Activated CD4-positive, alpha-beta T cell treated with anti-CD3 and anti-CD28 coated beads, Interleukin-2, amount 50 U/mL, for 48 hours (primary cell): Measurements from ENCODE around the gene RHBDD3.

Experiments used
- DNase-seq, 2 experiments: peaks; one replicate each; pipeline ENCODE4 v3.0.0-alpha.2; 2020

Gene RHBDD3

DNA sequence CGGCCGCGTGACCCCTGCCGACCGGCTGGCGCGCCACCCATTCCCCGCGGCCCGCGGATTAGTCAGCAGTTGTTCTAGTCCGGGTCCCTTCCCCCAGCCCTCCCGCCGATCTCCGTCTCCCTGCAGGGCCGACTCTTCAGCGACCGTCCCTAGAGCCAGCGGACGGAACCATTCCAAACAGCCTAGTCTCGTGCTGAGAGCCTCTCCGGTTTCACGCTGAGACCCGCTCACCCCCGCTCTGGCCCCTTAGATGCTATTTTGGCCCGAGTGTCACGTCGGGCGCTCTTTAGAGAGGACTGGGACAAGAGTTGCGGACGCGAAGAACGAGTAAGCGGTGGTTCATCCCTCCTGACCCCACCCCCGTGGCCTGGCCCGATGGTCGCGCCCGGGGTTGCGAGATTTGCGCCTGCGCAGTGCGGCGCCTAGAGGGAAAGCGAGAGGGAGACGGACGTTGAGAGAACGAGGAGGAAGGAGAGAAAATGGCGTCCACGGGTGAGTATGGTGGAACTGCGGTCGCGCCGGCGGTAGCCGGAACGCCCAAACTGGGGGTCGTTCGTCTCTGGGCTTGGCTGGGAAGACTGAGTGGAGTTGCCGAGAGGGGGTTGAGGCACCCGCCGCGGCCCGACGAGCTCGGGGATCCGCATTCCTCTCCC, at the start of gene RHBDD3, which contains the start of gene EWSR1:
RHBDD3 (minus strand) TSS at position 124 of the 653 bp plus-strand sequence. CDS start 2,355 bp downstream, outside the sequence.
EWSR1 (plus strand) TSS at position 411 of the 653 bp plus-strand sequence; CDS start at position 480, 69 bp downstream.
- DNase-seq = peak; percentile 95 to 96

DNA sequence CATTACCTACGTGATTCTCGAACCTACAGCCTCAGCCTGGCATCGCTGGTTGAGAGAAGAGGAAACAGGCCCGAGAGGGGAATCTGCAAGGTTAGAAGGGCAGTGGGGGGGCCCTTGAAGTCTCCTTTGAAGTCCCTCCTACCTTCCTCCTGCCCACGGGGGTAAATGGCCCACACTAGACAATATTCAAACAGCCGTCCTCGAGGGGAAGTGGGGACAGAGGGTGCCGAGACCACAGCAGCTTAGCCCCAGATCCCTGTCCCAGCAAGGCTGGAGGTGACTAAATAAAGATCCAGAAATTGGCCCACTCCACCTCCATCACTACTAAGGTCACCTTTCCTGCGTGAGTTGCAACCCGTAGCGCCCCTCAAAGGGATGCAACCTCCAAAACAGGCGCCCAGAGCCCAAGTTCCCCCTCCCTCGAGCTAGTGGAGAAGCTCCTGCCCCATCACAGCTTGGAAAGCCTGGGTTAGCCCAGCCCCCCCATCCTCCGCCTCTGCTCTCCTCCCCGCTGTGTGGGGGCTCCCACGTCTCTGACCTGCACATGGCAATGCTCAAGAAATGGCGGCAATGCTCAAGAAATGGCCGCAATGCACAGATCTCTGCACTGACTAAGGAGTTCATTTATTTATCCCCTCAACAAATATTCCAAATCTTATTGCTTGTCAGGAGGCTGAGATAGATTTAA, 48.5 kb upstream of the RHBDD3 start:
- DNase-seq = no peak

DNA sequence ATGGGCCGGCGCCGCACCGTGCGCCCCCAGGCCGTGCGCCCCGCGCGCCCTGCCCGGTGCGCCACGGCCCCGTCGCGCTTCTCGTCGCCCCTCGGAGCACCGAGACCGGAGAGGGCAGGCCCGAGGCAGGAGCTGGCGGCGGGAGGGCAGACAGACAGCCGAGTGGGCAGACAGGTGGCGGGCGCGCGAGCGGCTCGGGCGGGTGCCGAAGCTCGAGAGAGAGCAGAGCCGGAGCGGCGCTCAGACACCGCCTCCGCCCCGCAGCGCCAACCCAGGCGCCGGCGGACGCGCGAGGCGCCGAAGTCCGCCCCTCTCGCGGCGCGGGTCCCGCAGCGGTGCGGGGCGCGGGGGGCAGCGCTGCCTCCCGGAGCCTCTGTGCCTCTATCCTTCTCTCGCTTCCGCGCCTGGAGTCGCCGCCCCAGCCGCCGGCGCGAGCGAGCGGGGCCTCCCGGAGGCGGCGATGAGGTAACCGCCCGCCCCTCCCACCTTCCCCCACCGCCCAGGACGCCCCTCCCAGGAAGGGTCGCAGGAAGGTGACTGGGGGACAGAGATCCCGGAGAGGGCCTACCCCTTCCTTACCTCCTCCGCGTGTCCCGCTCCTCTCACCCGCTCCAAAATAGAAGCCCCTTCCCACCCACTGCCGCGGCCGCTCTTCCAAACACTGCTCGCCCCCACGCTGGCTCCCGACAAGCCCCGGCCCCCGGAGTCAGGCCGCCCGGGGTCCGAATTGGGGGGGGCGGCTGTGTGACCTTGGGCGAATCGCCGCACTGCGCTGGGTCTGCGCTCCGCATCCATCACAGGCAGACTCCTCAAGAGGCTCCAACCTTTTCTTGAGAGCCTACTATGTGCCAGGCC, 47.7 kb upstream of the RHBDD3 start, which contains the start of gene RASL10A:
RASL10A (minus strand) TSS at position 412 of the 855 bp plus-strand sequence. CDS start 451 bp downstream, outside the sequence.
- DNase-seq = no peak

GRCh38 chr22:29314537-29315285, 46.9 kb upstream of the RHBDD3 start:
- no peak for DNase-seq

DNA sequence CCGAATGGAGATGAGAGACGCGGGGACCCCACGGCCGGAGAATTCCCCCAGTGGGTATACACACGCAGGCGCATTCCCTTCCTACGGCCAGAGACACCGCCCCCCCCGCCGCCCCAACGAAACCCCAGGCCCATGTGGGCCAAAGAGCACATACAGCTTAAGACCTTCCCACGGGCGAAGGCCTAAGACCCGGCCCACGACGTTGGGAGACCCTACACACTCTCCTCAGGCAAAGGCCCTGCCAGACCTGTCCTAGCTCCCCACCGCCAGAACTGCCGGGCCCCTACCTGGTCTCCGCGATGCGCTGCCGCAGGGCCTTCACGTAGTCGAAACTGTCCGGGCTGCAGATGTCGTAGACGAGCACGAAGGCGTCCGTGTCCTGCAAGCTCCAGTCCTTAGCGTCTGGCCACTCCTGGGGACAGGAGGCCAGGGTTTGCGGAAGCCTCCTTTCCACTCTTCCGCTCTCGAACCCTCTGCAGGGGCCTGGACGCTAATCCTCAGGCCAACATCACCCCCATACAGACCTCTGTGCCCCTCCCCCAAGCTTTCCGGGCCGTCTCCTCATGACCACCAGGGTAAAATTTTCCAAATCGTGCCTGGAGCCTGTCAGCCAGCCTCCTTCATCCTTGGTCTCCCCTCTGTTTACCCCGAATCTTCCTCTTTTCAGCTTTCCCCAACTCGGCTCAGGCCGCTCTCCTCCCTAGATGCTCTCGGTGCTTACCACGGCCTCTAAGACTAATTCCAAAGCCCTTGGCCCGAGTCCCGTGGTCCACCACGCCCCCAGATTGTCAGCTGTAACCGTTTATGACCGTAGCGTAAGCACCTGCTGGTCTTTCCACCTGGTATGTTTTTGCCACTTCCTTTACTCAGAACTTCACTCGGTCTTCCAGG, 46.0 kb upstream of the RHBDD3 start:
- DNase-seq = no peak

- DNase-seq = no peak
These were observed 45.4 kb upstream of the RHBDD3 start for GRCh38 chr22:29313126-29313575.

DNA sequence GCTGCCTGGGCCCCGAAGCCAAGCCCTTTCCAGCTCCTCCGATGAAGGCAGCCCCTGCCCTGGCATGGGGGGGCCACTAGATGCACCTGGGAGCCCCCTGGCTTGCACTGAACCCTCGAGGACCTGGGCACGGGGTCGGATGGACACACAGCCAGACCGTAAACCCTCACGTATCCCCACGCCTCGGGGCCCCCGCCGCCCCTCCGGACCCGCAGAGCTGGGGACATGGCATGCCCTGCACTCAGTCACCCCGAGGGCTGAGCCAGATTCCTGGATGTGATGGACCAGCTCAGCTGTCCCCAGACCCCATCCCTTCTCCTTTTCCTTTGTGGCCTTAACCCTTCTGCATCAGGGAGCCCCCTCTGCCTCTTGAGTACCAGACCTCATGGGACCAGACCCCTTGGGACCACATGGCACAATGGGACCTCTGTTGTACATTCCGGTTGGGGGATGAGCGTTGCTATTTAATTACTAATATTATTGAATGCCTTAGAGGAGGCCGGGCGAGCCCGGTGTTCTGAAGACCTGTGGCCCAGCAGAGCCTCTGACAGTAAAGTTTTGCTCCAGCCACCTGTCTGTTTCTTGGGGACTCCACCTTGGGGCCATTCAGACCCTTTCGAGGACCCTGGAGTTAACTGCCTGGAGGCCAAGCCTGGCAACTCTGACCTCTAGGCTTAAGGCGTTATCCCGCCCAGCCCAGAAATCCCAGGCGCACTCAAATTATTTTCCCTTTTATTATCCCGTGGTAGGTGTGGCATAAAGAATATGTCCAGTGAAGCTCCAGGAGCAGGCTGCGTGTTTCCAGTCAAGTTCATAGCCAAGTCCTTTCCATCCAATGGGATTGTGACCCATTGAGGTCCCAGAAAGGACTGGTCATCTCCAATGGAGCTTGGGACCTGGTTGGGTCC, 44.7 kb upstream of the RHBDD3 start:
- no peak for DNase-seq

- DNase-seq = no peak
These were observed 43.9 kb upstream of the RHBDD3 start for GRCh38 chr22:29311464-29312217.

DNA sequence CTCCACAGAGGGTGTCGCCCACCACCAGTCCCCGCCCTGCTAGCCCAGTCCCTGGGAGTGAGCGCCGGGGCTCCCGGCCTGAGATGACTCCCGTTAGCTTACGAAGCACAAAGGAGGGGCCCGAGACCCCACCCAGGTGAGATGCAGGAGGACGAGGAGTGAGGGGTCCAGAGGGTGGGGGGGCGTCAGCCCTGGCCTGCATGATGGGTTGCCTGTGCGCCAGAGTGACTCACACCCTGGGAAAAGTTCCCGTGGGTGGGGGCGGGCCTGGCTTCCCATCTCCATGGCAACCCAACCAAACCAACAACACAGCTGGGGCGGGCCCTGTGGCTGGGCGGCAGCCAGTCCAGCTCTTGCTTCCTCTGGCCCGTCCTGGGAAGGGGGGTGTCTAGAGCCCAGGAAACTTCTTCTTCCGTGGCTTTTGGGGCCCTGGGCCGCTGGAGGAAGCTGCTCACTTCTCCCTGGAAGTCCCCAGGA, 43.1 kb upstream of the RHBDD3 start:
- peak; percentile 78 to 84 for DNase-seq

- DNase-seq = no peak
These were observed 42.5 kb upstream of the RHBDD3 start for GRCh38 chr22:29310065-29310862.

GRCh38 chr22:29309332-29310064, 41.7 kb upstream of the RHBDD3 start:
- no peak for DNase-seq

GRCh38 chr22:29308791-29309262, 41.0 kb upstream of the RHBDD3 start:
- DNase-seq = peak; percentile 34 to 53

GRCh38 chr22:29308148-29308790, 40.5 kb upstream of the RHBDD3 start:
- DNase-seq = no peak

GRCh38 chr22:29307596-29308147, 39.9 kb upstream of the RHBDD3 start:
- DNase-seq = no peak

DNA sequence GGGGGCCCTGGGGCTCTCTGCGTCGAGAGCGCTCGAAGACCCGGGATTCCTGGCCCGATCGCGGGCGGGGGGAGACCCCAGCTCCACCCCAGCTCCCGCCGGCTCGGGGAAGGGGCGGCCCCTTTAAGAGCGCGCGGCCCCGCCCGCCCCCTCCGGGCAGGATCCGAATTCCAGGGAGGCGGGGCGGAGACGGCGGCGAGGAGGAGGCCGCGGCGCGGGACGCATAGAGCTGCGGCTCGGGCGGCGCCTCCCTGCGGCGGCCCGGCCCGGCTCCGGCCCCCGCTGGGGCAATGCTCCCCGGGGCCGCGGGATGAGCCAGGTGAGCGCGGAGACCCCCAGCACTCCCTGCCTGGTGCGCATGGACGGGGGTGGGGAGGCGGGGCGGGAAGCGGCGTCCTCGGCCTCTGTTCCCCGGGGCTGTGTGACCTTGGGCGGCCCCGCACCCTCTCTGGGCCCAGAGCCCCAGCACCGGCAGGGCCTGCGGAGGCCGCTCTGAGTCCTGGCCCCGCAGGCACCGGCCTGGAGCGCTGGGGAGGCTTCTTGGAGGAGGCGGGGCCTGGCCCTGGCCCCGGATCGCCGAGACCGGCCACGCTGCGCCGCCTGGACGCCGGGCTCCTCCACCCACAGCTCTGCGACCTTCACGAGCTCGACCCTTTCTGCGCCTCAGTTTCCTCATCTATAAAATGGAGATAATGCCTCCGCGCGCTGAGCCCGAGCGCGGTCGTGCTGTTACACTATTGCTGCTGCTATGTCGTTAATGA, 39.2 kb upstream of the RHBDD3 start:
- peak; percentile 54 to 64 for DNase-seq
